ENCODE data around the gene NRXN3.

GRCh38 chr14:79502136-79502750 is 1332.1 kb downstream of the NRXN3 start:
- TF ChIP-seq EZH2phosphoT487 (conservative IDR thresholded peaks at IDR 0.05; ENCODE audit: low read length) (no peak), CTCF (IDR thresholded peaks at IDR 0.05; ENCODE audit: insufficient read depth, low read length, poor library complexity, severe bottlenecking) (no peak)
